ENCODE measurements around the gene HLA-DQB1.

The HLA-DQB1 gene

DNA sequence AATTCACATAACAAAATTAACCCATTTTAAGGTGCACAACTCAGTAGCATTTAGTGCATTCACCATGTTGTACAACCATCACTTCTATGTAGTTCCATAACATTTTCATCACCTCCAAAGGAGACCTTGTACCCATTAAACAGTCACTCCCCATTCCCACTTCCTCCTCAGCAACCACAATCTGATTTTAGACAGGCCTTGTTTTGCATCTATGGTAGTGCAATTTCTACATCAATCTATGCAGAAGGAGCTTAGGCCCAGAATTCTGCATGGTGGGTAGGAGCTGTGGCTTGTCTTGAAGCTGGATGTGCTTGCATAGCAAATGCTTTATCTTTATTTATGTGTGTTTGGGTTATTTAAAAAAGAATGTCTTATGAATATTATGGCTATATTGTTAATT lies 42.8 kb downstream of the HLA-DQB1 start:
- no peak for FAIRE-seq

GRCh38 chr6:32622545-32623401 lies 43.7 kb downstream of the HLA-DQB1 start:
- no peak for FAIRE-seq

- FAIRE-seq: no peak
These were observed 45.1 kb downstream of the HLA-DQB1 start for GRCh38 chr6:32621372-32621771.

GRCh38 chr6:32617751-32618150 lies 48.7 kb downstream of the HLA-DQB1 start:
- no peak for FAIRE-seq

- no peak for FAIRE-seq
These were observed 50.4 kb downstream of the HLA-DQB1 start for GRCh38 chr6:32615885-32616532.

DNA sequence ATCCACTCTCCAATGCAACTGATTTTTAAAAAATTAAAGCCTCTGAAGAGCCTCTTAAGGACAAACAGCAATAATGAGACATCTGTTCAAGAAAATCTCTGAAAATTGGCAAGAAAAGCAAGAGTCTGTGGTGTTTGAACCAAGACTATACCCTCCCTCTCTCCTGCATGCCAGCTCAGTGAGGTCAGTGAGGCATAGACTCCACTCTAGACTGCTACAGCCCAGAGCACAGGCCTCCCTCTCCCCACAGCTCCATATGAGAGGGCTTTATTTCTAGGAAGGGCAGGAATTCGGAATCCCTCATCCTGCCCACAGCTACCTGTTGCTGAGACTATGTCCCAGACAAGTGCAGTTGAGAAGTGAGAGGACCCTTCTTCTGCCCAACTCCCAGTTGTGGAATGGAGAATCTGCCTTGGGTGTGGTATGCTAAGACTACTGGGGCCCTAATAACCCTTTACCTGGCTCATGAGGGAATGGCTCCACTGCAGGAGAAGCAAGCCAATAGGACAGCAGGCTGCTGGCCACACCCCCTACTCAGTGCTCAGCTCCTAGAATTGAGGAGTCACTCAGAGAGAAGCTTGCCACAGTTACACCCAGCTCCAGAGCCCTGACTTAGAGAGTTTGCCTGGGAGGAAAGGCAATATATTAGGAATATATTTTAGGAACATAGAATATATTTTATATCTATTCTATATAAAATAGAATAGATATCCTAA lies 51.9 kb downstream of the HLA-DQB1 start:
- no peak for FAIRE-seq

- no peak for FAIRE-seq
These were observed 53.0 kb downstream of the HLA-DQB1 start for GRCh38 chr6:32613475-32613874.

- FAIRE-seq: no peak
These were observed 55.7 kb downstream of the HLA-DQB1 start for GRCh38 chr6:32610682-32611296.

DNA sequence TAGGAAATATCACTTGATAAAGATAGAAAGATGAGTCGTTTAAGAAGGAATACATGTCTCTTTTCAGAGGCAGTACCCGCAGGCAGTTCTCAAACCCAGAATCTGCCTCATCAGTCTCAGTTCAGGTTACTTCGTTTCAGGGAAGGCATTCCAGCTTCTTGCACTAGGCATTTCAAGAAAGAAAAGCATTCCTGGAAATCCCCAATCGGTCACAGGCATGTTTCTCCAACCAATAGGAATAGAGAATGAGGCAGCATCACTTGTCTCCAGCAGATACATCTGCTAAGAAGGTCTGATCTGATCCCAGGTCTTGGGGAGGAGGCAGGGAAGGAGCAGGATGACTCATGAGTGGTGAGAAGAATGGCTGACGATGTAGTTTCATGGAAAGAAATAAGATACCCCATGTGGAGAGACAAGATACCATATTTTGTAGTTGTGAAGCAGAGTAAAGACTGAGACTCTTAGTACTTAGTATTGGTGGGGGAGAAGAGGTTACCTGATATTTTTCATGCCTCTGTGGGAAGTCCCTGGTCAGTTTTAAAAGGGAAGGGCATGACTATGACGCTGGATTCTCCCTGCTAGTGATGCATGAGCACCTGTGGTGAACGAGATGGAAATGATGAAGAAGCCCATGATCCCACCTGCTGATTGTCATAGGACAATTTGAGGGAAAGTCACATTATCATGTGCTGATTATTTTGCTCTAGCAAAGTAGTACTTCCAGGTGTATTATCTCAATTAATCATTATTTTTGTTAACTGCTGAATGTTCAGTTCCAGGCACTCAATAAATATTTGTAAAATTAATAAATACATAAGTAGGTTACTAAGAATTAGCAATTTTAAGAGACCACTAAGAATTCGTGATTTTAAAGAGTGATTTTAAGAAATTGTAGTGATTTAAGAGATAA lies 56.5 kb downstream of the HLA-DQB1 start:
- peak; percentile 37 for FAIRE-seq

All from G401.6 (cell line).